ENCODE data around the gene TSC22D2. TPM values are rescaled to one million over a fixed set of nuclear protein-coding genes. Genes with fewer than 3 reads are reported as not detected.

TSC22D2 gene
- total RNA-seq, 1 donor: 16.4 TPM

GRCh38 chr3:150407051-150407807 is 869 bp upstream of the TSC22D2 start:
- peak overlapping the region; percentile 98 for H3K4me3 ChIP-seq (ENCODE audit: low read depth, low read length)
- peak; percentile 60 for DNase-seq (ENCODE audit: low read depth)
- TF ChIP-seq, protein P1, sequence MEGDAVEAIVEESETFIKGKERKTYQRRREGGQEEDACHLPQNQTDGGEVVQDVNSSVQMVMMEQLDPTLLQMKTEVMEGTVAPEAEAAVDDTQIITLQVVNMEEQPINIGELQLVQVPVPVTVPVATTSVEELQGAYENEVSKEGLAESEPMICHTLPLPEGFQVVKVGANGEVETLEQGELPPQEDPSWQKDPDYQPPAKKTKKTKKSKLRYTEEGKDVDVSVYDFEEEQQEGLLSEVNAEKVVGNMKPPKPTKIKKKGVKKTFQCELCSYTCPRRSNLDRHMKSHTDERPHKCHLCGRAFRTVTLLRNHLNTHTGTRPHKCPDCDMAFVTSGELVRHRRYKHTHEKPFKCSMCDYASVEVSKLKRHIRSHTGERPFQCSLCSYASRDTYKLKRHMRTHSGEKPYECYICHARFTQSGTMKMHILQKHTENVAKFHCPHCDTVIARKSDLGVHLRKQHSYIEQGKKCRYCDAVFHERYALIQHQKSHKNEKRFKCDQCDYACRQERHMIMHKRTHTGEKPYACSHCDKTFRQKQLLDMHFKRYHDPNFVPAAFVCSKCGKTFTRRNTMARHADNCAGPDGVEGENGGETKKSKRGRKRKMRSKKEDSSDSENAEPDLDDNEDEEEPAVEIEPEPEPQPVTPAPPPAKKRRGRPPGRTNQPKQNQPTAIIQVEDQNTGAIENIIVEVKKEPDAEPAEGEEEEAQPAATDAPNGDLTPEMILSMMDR (IDR thresholded peaks at IDR 0.05; ENCODE audit: insufficient read depth, low read depth, low read length): no peak

DNA sequence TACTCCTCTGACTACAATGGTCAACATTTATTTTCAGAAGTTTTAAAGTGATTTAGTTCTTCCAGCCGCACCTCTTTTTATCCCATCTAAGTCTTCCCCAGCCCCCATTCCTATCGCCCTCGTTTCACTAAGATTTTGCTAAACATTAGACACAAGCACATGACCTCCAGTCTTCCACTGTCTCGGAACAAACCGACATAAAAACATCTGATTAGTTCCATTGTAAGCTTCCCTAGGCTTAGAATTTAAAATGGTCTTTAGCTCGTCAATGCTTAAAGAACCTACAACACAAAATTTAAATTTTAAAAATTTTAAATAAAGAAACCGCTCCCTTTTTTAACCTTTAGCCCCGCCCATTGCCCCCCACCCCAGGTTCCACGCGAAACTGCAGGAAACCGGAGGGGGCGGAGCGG is 284 bp upstream of the TSC22D2 start:
- TF ChIP-seq, protein P1 (IDR thresholded peaks at IDR 0.05; ENCODE audit: insufficient read depth, low read depth, low read length): no peak
- peak overlapping the region; percentile 98 for H3K4me3 ChIP-seq (ENCODE audit: low read depth, low read length)
- DNase-seq (ENCODE audit: low read depth): peak; percentile 84

- DNase-seq (ENCODE audit: low read depth): no peak
- TF ChIP-seq, protein P1 (IDR thresholded peaks at IDR 0.05; ENCODE audit: insufficient read depth, low read depth, low read length): no peak
- peak overlapping the region; percentile 98 for H3K4me3 ChIP-seq (ENCODE audit: low read depth, low read length)
These were observed 1.0 kb downstream of the TSC22D2 start for GRCh38 chr3:150409125-150409511.

DNA sequence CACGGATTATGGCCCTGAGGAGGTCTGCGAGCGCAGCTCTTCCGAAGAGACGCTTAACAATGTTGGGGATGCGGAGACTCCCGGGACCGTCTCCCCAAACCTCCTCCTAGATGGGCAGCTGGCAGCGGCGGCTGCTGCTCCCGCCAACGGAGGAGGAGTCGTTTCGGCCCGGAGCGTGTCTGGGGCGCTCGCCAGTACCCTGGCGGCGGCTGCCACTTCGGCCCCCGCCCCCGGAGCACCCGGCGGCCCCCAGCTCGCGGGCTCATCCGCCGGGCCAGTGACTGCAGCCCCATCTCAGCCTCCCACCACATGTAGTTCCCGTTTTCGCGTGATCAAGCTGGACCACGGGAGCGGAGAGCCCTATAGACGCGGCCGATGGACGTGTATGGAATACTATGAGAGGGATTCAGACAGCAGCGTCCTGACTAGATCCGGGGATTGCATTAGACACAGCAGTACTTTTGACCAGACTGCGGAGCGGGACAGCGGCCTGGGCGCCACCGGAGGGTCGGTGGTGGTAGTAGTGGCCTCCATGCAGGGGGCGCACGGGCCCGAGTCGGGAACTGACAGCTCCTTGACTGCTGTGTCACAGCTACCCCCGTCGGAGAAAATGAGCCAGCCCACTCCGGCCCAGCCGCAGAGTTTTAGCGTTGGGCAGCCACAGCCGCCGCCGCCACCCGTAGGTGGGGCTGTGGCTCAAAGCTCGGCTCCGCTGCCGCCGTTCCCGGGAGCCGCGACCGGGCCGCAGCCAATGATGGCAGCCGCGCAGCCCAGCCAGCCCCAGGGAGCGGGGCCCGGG is 1.6 kb downstream of the TSC22D2 start:
- TF ChIP-seq, protein P1 (IDR thresholded peaks at IDR 0.05; ENCODE audit: insufficient read depth, low read depth, low read length): peak; percentile 59
- peak overlapping the region; percentile 98 for H3K4me3 ChIP-seq (ENCODE audit: low read depth, low read length)
- DNase-seq (ENCODE audit: low read depth): peak; percentile 81

- peak; percentile 45 for DNase-seq (ENCODE audit: low read depth)
- peak overlapping the region; percentile 98 for H3K4me3 ChIP-seq (ENCODE audit: low read depth, low read length)
- TF ChIP-seq, protein P1 (IDR thresholded peaks at IDR 0.05; ENCODE audit: insufficient read depth, low read depth, low read length): no peak
These were observed 2.4 kb downstream of the TSC22D2 start for GRCh38 chr3:150410311-150411105.

- H3K4me3 ChIP-seq (ENCODE audit: low read depth, low read length): peak overlapping the region; percentile 98
- TF ChIP-seq, protein P1 (IDR thresholded peaks at IDR 0.05; ENCODE audit: insufficient read depth, low read depth, low read length): no peak
- no peak for DNase-seq (ENCODE audit: low read depth)
These were observed 3.0 kb downstream of the TSC22D2 start for GRCh38 chr3:150411106-150411460.
